GM18858 (cell line): ENCODE data around the gene NKD2.
"Not testable (repeated sequence)": the region's sequence is repeated elsewhere in the genome, so short reads cannot be mapped to it uniquely, and the experiment has no call there.

Experiments
- ATAC-seq: cut with Tn5 transposase; IDR thresholded peaks from one replicate; pipeline ENCODE4 v1.9.1; 2021; ENCODE audit not compliant: unreplicated experiment

NKD2 gene

DNA sequence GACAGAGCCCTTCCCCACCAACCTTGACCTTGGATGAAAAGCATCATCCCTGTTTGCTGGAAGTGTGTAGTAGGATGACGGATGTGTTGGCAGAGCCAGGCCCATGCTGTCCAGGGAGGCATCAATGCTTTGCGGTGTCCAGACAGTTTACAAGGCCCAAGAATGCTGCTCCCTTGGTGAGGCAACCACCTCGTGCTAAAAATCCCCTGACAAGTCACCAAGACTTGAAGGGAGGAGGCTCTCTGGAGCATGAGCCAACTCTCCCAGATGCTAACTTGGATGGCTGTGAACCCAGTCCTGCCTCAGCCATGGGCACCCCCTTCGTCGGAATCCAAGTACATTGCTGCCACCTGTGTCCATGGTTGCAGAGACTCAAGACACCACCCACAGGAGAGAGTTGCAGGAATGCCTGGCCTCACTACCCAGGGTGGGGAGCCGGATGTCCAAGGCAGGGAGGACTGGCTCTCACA is 9.5 kb upstream of the NKD2 start:
- no peak for ATAC-seq

GRCh38 chr5:999724-1000123 is 8.9 kb upstream of the NKD2 start:
- no peak for ATAC-seq

DNA sequence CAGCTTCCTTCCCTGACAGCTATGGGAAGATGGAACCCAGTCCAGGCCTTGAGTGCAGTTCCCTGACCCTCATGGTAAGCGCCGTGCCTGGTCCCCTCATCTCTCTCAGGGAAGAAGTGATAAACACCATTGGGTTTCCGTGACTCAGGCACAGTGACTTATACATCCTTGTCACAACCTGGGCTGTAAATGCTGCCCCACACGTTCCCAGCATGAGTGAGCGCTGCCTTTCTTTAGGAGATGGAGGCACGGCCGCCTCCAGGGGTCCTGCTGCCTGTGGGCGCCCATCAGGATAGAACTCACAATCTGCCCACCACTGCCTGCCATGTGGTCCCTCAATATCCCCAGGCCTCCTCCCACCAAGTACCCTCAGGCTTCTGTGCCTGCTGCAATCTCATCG is 8.3 kb upstream of the NKD2 start:
- no peak for ATAC-seq

DNA sequence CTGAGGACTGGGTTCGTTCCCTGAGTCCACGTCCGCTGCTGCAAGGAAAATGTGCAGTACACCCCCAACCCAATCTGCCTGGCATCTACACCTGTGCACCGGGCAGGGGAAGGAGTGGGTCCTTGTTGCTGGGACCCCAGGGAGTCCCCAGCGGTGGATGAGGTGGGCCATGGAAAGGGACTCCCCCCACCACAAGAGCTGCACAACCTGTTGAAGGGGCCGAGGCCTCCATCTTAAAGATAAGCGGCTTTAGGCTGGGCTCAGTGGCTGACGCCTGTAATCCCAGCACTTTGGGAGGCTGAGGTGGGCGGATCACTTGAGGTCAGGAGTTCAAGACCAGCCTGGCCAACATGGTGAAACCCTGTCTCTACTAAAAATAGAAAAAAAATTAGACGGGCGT is 7.8 kb upstream of the NKD2 start:
- not testable (repeated sequence) for ATAC-seq

DNA sequence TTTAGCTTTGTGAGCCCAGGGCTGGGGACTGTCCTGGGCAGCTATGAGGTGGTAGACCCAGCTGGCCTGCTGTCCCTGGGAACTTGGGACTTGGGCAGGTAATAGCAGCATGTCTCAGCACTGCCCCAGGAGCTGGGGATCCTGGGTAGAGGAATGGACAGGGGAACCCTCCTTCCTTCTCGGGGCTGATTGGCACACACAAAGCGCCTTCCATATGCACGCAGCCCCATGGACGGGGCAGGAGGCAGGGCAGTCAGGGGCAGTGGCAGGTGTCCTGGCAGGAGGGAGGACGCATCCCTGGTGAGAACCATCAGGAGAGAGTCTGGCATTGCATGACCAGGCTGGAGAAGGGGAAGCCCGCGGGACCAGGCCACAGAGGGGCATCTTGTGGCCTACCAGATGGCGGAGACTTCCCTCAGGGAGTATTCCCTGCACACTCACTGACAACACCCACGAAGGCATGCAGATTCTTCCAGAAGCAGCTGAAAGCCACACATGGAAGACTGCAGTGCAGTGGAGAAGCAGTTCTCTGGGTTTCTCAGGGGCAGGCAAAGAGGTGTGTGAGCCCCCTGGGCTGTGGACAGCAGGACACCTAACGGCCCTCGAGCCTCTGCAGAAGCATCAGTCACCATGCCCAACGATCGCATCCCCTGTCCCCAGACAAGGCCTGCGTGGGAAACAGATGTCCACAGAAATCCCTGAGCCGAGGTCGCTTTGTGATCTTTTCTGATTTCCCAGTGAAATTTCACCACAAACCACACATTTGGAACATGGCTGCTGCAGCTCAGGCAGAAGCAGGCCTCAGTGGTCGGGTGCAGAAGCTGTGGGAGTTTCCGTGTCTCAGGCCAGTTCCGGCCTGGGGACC is 7.0 kb upstream of the NKD2 start:
- ATAC-seq = no peak

DNA sequence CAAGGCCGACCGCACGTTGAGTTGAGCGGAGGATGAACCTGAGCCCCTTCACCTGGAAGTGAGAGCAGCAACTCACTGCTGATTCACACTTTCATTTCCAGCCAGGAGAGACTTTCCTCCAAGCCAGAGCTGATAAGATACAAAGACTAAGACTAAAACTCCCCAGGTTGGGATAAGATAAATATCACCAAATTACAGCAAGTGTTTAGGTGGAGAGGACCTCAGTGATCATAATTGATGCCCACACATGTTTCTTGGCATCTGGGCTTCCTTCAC is 6.4 kb upstream of the NKD2 start:
- no peak for ATAC-seq

DNA sequence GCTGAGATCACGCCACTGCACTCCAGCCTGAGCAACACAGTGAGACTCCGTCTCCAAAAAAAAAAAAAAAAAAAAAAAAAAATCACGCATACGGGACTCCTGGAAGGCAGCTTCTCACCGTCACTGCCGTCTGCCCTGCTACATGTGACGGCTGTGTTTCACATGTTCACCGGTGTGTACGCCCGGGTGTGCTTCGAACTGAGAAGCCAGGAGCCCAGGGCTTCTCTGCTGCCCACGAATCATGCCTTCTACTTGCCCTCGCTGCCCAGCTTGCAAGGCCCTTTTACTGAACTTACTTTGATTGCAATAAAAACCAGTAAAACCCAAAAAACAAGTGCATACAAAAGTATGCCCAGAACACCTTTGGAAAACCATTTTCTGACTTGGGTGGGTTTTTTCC is 5.8 kb upstream of the NKD2 start:
- no peak for ATAC-seq

DNA sequence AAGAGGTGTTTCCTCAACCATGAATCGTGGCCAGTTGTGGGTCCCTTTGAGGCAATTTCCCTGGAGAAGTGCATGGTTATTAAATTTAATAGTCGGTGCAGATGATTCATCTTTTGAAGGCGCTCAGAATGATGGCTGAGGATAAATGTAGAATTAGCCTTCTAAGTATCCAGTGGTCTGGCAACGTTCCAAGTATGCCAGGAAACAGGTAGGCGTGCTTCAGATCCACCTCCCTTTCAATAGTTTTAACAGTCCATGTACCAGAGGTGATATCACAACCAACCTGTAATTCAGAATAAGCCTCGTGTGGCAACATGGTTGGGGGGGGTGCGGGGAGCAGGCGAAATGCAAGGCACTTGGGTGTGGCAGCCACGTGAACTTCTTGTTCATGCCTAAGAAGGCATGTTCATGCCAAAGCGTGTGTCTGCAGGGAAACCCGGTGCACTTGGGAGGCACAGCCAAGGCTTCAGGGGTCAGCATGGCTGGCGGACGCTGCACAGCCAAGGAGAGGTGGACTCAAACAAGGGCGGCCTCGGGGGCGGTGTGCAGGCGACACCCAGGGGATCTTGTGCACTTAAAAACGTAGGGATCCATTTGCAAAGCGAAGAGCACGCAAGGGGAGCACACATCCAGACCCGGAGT is 5.2 kb upstream of the NKD2 start:
- no peak for ATAC-seq

DNA sequence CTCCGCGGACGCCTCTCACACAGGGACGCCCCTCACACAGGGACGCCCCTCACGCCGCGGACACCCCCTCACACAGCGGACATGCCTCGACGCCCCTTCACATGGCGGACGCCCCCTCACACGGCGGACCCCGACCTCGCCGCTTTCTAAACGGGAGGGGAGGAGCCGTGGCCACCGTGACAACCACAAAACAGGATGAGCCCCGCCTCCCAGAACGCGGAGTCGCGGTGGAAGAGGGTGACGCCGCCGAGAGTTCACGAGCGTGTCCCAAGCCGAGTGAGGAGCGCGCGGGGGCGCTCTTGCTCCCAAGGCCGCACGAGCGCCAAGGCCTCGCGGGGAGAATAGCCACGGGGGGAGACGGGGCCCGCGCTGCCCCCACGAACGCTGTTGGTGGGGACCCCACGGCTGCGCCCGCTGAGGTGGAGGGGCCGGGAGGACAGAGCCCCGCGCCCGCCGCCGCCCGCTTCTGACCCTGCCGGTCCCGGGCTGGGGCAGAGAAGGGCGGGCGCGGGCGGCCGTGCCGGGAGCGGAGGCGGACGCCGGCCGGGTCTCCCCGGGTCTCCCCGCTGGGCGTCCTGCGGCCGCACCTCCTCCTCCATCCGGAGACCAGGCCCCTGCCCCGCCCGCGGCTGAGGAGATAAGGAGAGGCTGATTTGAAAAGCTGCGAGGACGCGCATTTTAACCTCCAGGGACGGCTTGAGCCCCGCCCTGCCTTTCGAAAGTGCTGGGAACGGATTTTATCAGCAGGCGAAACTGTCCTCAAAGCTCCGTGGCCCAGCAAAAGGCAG is 3.9 kb upstream of the NKD2 start:
- no peak for ATAC-seq

DNA sequence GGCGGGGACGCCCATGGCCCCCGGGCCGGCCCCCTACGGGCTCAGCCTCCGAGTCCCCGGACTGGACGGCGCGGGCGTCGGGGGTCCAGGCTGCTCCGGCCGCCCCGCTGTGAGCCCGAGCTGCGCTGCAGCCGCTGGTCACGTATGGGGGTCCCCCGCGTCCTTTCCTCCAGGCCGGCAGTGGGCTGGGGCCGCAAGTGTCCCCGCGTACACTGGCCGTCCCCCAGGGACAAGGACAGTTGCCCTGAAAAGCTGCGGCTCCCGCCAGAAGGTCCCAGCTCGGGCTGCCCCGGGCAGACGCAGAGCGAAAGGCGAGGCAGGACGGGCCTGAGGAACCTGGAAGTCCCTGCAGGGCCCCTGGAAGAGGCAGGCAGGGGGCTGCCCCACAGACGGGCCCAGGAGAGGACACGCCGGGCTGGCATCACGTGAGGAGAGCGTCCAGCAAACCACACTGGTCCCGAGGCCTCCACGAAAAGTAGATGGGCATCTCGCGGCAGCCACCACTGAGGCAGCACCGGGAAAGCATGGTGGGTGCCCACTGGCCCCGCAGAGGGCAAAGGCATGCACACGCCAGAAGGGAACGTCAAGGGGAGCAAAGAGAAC is 3.3 kb upstream of the NKD2 start:
- no peak for ATAC-seq

DNA sequence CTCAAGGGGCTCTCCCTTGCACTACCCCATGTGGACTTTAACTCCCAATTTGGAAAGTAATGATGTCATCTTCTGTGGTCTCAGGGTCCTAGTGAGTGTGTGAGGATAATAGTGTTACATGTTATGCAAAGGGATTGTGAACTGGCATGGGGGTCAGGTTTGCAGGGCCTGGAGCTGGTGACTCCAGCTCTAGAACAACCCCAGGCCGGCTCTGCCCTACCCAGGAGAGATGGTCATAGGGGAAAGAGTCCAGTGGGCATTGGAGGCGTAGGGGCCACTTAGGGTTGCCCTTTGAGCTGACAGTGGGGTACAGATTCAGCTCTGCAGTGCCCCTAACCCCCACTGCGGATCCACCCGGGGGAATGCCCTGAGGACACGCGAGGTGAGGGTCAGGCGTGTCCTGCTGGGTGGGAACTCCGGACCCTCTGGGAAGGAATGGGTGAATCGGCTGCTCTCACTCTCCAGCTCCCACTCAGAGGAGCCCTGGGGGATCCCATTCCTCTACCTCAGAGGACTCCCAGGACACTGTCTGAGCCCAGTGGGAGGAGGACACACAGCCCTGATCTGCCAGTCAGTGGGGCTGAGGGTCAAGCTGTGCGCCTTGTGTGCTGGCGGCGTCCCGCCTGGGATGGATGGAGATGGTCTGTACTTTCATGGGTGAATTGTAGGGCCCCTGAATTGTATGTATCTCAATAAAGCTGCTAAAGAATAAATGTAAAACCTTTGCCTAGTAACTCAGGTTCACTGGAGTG is 2.5 kb upstream of the NKD2 start:
- ATAC-seq = no peak

DNA sequence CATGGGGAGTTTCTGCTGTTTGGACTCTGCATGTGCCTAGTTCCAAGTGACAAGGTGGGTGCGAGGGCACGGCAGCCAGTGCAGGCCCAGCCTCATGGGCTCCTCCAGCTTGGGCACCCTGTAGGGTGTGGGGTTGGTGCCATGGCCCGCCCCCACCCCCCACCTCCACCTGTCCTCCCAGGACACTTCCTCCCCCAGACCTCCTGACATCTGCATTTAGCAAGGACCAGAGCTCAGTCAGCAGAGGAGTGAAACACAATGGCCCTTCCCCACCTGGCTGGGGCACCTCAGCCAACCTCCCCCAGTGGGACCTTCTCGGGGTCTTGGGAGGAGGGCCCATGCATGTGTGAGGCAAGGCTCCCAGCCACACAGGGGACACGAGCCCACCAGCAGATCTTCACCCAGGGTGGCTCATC is 1.9 kb upstream of the NKD2 start:
- no peak for ATAC-seq

- no peak for ATAC-seq
Measured at GRCh38 chr5:1007221-1007680, 1.4 kb upstream of the NKD2 start.

GRCh38 chr5:1007681-1008450 is 736 bp upstream of the NKD2 start:
- ATAC-seq = no peak

DNA sequence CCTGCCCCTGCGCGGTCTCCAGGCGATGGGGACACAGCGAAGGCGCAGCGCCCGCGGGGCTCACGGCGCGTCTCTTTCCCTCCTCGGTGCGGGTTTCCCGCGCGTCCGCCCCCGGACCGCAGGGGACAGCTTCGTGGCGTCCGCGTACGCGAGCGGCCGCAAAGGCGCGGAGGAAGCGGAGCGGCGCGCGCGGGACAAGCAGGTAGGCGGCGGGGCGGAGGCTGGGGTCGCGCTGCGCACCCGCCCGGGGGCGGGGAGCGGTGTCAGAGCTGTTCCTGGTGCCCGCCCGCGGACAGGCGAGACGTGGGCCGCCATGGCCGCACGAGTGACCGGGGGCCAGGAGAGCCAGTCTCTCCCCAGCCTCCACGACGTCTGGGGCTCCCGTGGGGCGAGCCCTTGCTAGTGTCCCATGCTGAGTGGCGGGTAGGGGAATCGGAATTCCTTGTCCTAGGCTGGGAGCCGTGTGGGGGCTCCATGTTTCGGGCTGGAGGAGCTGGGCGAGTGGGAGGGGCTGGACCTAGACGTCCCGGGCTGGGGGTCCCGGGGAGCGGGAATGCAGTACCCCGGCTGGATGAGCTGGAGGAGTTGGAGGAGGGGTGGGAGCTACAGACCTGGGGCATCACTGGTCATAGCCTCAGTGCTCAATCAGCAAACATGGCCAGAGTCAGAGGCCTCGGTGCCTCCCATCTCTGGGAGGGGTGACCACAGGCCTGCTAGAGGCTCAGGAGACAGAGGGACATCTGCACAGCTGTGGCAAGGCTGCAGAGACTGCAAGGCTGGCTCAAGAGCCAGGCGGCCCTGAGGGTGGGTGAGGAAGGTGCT is 968 bp downstream of the NKD2 start:
- no peak for ATAC-seq

GRCh38 chr5:1010181-1010510 is 1.5 kb downstream of the NKD2 start:
- no peak for ATAC-seq

- no peak for ATAC-seq
Measured at GRCh38 chr5:1010641-1011046, 2.0 kb downstream of the NKD2 start.

DNA sequence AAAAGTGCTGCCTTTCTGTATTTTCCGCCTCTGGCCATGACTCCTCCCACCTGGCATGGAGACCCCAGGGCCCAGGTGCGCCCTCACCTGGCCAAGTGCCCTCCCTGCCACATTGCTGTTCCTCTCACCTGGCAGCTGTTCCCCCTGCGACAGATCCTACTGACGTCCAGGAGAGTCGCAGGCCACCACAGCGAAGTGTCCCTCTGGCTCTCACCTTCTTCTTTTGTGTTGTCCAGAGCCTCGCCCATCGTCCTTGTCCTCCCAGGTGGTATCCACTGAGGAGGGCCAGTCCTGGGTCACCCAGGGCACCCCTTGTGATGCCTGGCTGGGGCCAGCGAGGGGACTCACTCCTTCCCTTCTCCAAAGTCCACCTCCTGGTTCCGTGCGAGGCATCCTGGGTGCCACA is 2.6 kb downstream of the NKD2 start:
- no peak for ATAC-seq

- ATAC-seq = no peak
Measured at GRCh38 chr5:1011741-1012312, 3.2 kb downstream of the NKD2 start.
